Erythroblast (primary cell): Measurements from ENCODE around the gene HOXD11.

Experiments used
- GATA1 ChIP-seq: IDR thresholded peaks from 2 replicates; pipeline ENCODE4 v1.6.1; 2011; ENCODE audit warnings: low read depth, mild to moderate bottlenecking, control low read depth, low read length, moderate library complexity
- POLR2A ChIP-seq: IDR thresholded peaks from 2 replicates; pipeline ENCODE4 v1.6.1; 2011; ENCODE audit warnings: mild to moderate bottlenecking, low read length

- TF ChIP-seq POLR2A: no peak
- TF ChIP-seq GATA1: no peak
These were observed 13.8 kb upstream of the HOXD11 start for GRCh38 chr2:176093145-176093897.
